ENCODE data around the gene SPOCK1. TPM values are rescaled to one million over a fixed set of nuclear protein-coding genes. Genes with fewer than 3 reads are reported as not detected.

Gene SPOCK1
- total RNA-seq, 2 experiments from 2014 or later, result not detected

- intact Hi-C loops (cut with micrococcal nuclease), result no loop called here
- H3K27me3 Mint-ChIP-seq, result peaks cover under 1% of the 10 kb centered on the region
- DNase-seq, result no peak
- H3K4me3 Mint-ChIP-seq, result no peak overlapping the region
- H3K36me3 Mint-ChIP-seq, result no peaks in the 10 kb centered on the region
- H3K4me1 Mint-ChIP-seq (ENCODE audit: low read depth), result no peaks in the 10 kb centered on the region
- ChIA-PET POLR2A (no interaction called here), CTCF (no interaction called here)
- H3K9me3 Mint-ChIP-seq, result no peaks in the 10 kb centered on the region
- H3K27ac Mint-ChIP-seq, result no peak overlapping the region
Measured at GRCh38 chr5:137488974-137489373, 10.2 kb downstream of the SPOCK1 start.

GRCh38 chr5:137488516-137488915 lies 10.6 kb downstream of the SPOCK1 start:
- Mint-ChIP-seq H3K36me3 (no peaks in the 10 kb centered on the region), H3K4me3 (no peak overlapping the region), H3K27me3 (peaks cover 2% of the 10 kb centered on the region), H3K9me3 (no peaks in the 10 kb centered on the region), H3K4me1 (ENCODE audit: low read depth) (no peaks in the 10 kb centered on the region), H3K27ac (no peak overlapping the region)
- ChIA-PET POLR2A (no interaction called here), CTCF (no interaction called here)
- DNase-seq, result no peak
- intact Hi-C loops (cut with micrococcal nuclease), result no loop called here

- ChIA-PET POLR2A (no interaction called here), CTCF (no interaction called here)
- Mint-ChIP-seq H3K9me3 (no peaks in the 10 kb centered on the region), H3K27ac (no peak overlapping the region), H3K4me1 (ENCODE audit: low read depth) (no peaks in the 10 kb centered on the region), H3K36me3 (no peaks in the 10 kb centered on the region), H3K27me3 (peaks cover 2% of the 10 kb centered on the region), H3K4me3 (no peak overlapping the region)
- intact Hi-C loops (cut with micrococcal nuclease), result no loop called here
- no peak for DNase-seq
Measured at GRCh38 chr5:137487600-137487999, 11.5 kb downstream of the SPOCK1 start.

- no peak overlapping the region for H3K27ac Mint-ChIP-seq
- ChIA-PET CTCF (no interaction called here), POLR2A (no interaction called here)
- peaks cover 2% of the 10 kb centered on the region for H3K27me3 Mint-ChIP-seq
- no peak for DNase-seq
- no peaks in the 10 kb centered on the region for H3K36me3 Mint-ChIP-seq
- H3K4me1 Mint-ChIP-seq (ENCODE audit: low read depth), result no peaks in the 10 kb centered on the region
- intact Hi-C loops (cut with micrococcal nuclease), result no loop called here
- H3K4me3 Mint-ChIP-seq, result no peak overlapping the region
- no peaks in the 10 kb centered on the region for H3K9me3 Mint-ChIP-seq
Measured at GRCh38 chr5:137486707-137487106, 12.4 kb downstream of the SPOCK1 start.

GRCh38 chr5:137481596-137481995 lies 17.5 kb downstream of the SPOCK1 start:
- intact Hi-C loops (cut with micrococcal nuclease), result no loop called here
- Mint-ChIP-seq H3K4me1 (ENCODE audit: low read depth) (no peaks in the 10 kb centered on the region), H3K4me3 (no peak overlapping the region), H3K9me3 (no peaks in the 10 kb centered on the region), H3K27me3 (peaks cover 2% of the 10 kb centered on the region), H3K27ac (no peak overlapping the region), H3K36me3 (no peaks in the 10 kb centered on the region)
- DNase-seq, result no peak
- CTCF ChIA-PET, result no interaction called here
- POLR2A ChIA-PET, result no interaction called here

GRCh38 chr5:137478043-137478442 lies 21.1 kb downstream of the SPOCK1 start:
- POLR2A ChIA-PET, result no interaction called here
- CTCF ChIA-PET, result interaction anchor here (0.9 kb wide), 1 partner anchor 158 kb away, joined by 3 read pairs; no protein-coding TSS in a partner anchor
- Mint-ChIP-seq H3K9me3 (no peaks in the 10 kb centered on the region), H3K36me3 (no peaks in the 10 kb centered on the region), H3K27ac (no peak overlapping the region), H3K4me3 (no peak overlapping the region), H3K27me3 (peaks cover 3% of the 10 kb centered on the region), H3K4me1 (ENCODE audit: low read depth) (no peaks in the 10 kb centered on the region)
- DNase-seq, result no peak
- intact Hi-C loops (cut with micrococcal nuclease), result no loop called here

GRCh38 chr5:137470921-137471220 lies 28.3 kb downstream of the SPOCK1 start:
- intact Hi-C loops (cut with micrococcal nuclease), result no loop called here
- Mint-ChIP-seq H3K4me1 (ENCODE audit: low read depth) (no peaks in the 10 kb centered on the region), H3K36me3 (no peaks in the 10 kb centered on the region), H3K27me3 (peaks cover 3% of the 10 kb centered on the region), H3K27ac (no peak overlapping the region), H3K9me3 (no peaks in the 10 kb centered on the region), H3K4me3 (no peak overlapping the region)
- ChIA-PET POLR2A (no interaction called here), CTCF (no interaction called here)
- DNase-seq, result no peak

GRCh38 chr5:137470111-137470920 lies 28.8 kb downstream of the SPOCK1 start:
- intact Hi-C loops (cut with micrococcal nuclease), result no loop called here
- no peak overlapping the region for H3K4me3 Mint-ChIP-seq
- ChIA-PET POLR2A (no interaction called here), CTCF (no interaction called here)
- H3K27ac Mint-ChIP-seq, result no peak overlapping the region
- H3K36me3 Mint-ChIP-seq, result no peaks in the 10 kb centered on the region
- DNase-seq, result no peak
- no peaks in the 10 kb centered on the region for H3K9me3 Mint-ChIP-seq
- peaks cover 3% of the 10 kb centered on the region for H3K27me3 Mint-ChIP-seq
- H3K4me1 Mint-ChIP-seq (ENCODE audit: low read depth), result no peaks in the 10 kb centered on the region

- ChIA-PET CTCF (no interaction called here), POLR2A (no interaction called here)
- Mint-ChIP-seq H3K36me3 (no peaks in the 10 kb centered on the region), H3K27ac (no peak overlapping the region), H3K4me1 (ENCODE audit: low read depth) (no peaks in the 10 kb centered on the region), H3K9me3 (no peaks in the 10 kb centered on the region), H3K4me3 (no peak overlapping the region), H3K27me3 (no peaks in the 10 kb centered on the region)
- DNase-seq, result no peak
- intact Hi-C loops (cut with micrococcal nuclease), result no loop called here
Measured at GRCh38 chr5:137466889-137467288, 32.2 kb downstream of the SPOCK1 start.

GRCh38 chr5:137465930-137466329 lies 33.2 kb downstream of the SPOCK1 start:
- CTCF ChIA-PET, result no interaction called here
- Mint-ChIP-seq H3K36me3 (no peaks in the 10 kb centered on the region), H3K4me1 (ENCODE audit: low read depth) (no peaks in the 10 kb centered on the region), H3K27me3 (no peaks in the 10 kb centered on the region), H3K9me3 (no peaks in the 10 kb centered on the region), H3K4me3 (no peak overlapping the region), H3K27ac (no peak overlapping the region)
- DNase-seq, result no peak
- POLR2A ChIA-PET, result no interaction called here
- intact Hi-C loops (cut with micrococcal nuclease), result no loop called here

- Mint-ChIP-seq H3K27ac (no peak overlapping the region), H3K4me1 (ENCODE audit: low read depth) (no peaks in the 10 kb centered on the region), H3K36me3 (no peaks in the 10 kb centered on the region), H3K27me3 (no peaks in the 10 kb centered on the region), H3K4me3 (no peak overlapping the region), H3K9me3 (no peaks in the 10 kb centered on the region)
- DNase-seq, result no peak
- ChIA-PET CTCF (no interaction called here), POLR2A (no interaction called here)
- intact Hi-C loops (cut with micrococcal nuclease), result no loop called here
Measured at GRCh38 chr5:137462816-137463520, 36.2 kb downstream of the SPOCK1 start.

- Mint-ChIP-seq H3K36me3 (no peaks in the 10 kb centered on the region), H3K4me3 (no peak overlapping the region), H3K27ac (no peak overlapping the region), H3K27me3 (no peaks in the 10 kb centered on the region), H3K9me3 (no peaks in the 10 kb centered on the region), H3K4me1 (ENCODE audit: low read depth) (no peaks in the 10 kb centered on the region)
- CTCF ChIA-PET, result no interaction called here
- POLR2A ChIA-PET, result no interaction called here
- intact Hi-C loops (cut with micrococcal nuclease), result no loop called here
- no peak for DNase-seq
Measured at GRCh38 chr5:137462265-137462590, 36.9 kb downstream of the SPOCK1 start.

Measured in activated CD4-positive, alpha-beta memory T cell treated with anti-CD3 and anti-CD28 coated beads for 36 hours (primary cell).